Liver (tissue), 9 donors: ENCODE measurements around the gene CALML3. TPM values are rescaled to one million over a fixed set of nuclear protein-coding genes. Genes with fewer than 3 reads are reported as not detected.

Experiments used
- DNase-seq: peaks from one replicate; pipeline ENCODE4 v3.0.0-alpha.2; 2017; ENCODE audit warnings: low spot score
- H3K27ac ChIP-seq, 2 donors: one replicate each; pipeline ENCODE4 v1.7.0; 2013; ENCODE audit warnings: inconsistent platforms in 2 of 2, low read length in 2 of 2, control low read depth in 1 of 2, low read depth in 1 of 2, mild to moderate bottlenecking in 1 of 2
- H3K27me3 ChIP-seq, 4 donors: one replicate each; pipeline versions ENCODE4 v1.6.1 to v1.7.0; 2013; ENCODE audit warnings: low read length in 3 of 4, inconsistent platforms in 1 of 4, mild to moderate bottlenecking in 1 of 4, moderate library complexity in 1 of 4; ENCODE audit not compliant: control insufficient read depth in 4 of 4, insufficient read depth in 4 of 4
- H3K36me3 ChIP-seq, 4 donors: one replicate each; pipeline versions ENCODE4 v1.6.1 to v1.7.0; 2013; ENCODE audit warnings: low read length in 3 of 4, mild to moderate bottlenecking in 3 of 4, low read depth in 1 of 4, moderate library complexity in 1 of 4; ENCODE audit not compliant: control insufficient read depth in 4 of 4, insufficient read depth in 3 of 4
- H3K4me1 ChIP-seq, 4 donors: one replicate each; pipeline versions ENCODE4 v1.6.1 to v1.7.0; 2013; ENCODE audit warnings: low read length in 3 of 4, mild to moderate bottlenecking in 3 of 4, moderate library complexity in 1 of 4; ENCODE audit not compliant: control insufficient read depth in 4 of 4, insufficient read depth in 4 of 4
- H3K4me3 ChIP-seq, 3 donors: one replicate each; pipeline versions ENCODE4 v1.6.1 to v1.7.0; 2013; ENCODE audit warnings: low read length in 3 of 3, control low read depth in 1 of 3, low read depth in 1 of 3, mild to moderate bottlenecking in 1 of 3
- H3K9ac ChIP-seq, 2 donors: one replicate each; pipeline ENCODE4 v1.7.0; 2013; ENCODE audit warnings: low read length in 2 of 2, mild to moderate bottlenecking in 2 of 2, moderate library complexity in 2 of 2, control low read depth in 1 of 2, low read depth in 1 of 2
- H3K9me3 ChIP-seq, 4 donors: one replicate each; pipeline versions ENCODE4 v1.6.1 to v1.7.0; 2013; ENCODE audit warnings: low read length in 3 of 4; ENCODE audit not compliant: control insufficient read depth in 4 of 4
- FOXA1 ChIP-seq: IDR thresholded peaks from 2 replicates; pipeline ENCODE4 v1.6.1; 2016; ENCODE audit warnings: antibody characterized with exemption
- GABPA ChIP-seq, 2 donors: IDR thresholded peaks in 1 of 2; conservative IDR thresholded peaks in 1 of 2; 2 replicates each; pipeline ENCODE4 v1.6.1; 2016; ENCODE audit warnings: antibody characterized with exemption in 2 of 2, mild to moderate bottlenecking in 1 of 2, moderate library complexity in 1 of 2
- HNF4A ChIP-seq, 2 donors: conservative IDR thresholded peaks; 2 replicates each; pipeline ENCODE4 v1.6.1; 2016; ENCODE audit warnings: antibody characterized with exemption in 2 of 2, mild to moderate bottlenecking in 2 of 2
- JUND ChIP-seq, 2 donors: IDR thresholded peaks; 2 replicates each; pipeline ENCODE4 v1.6.1; 2016; ENCODE audit warnings: antibody characterized with exemption in 2 of 2
- RAD21 ChIP-seq, 2 donors: IDR thresholded peaks; 2 replicates each; pipeline ENCODE4 v1.6.1; 2016; ENCODE audit warnings: antibody characterized with exemption in 2 of 2, mild to moderate bottlenecking in 2 of 2
- RXRA ChIP-seq, 2 donors: IDR thresholded peaks; 2 replicates each; pipeline ENCODE4 v1.6.1; 2017 to 2018; ENCODE audit warnings: antibody characterized with exemption in 2 of 2, mild to moderate bottlenecking in 1 of 2
- SP1 ChIP-seq: IDR thresholded peaks from 2 replicates; pipeline ENCODE4 v1.6.1; 2018; ENCODE audit warnings: antibody characterized with exemption, mild to moderate bottlenecking
- WGBS: extraction: QIAGEN DNeasy Blood & Tissue Kit; methylation state at CpG from one replicate; pipeline ENCODE4 v1.1.7; 2013; 5-methylcytosine and 5-hydroxymethylcytosine counted together
- polyA plus RNA-seq, 2 donors: library from polyadenylated mRNA; stranded (reverse) in 1 of 2; unstranded in 1 of 2; fragments of 200-250 nt in 1 of 2; fragments of >200 nt in 1 of 2; fragmentation: Nextera tagmentation in 1 of 2; extraction: Ambion mirVana in 1 of 2; gene quantifications; one replicate each; pipeline versions ENCODE4 v1.2.1 to v1.2.3, GENCODE V29; 2013 to 2015
- total RNA-seq, 2 donors: library from RNA; depleted of rRNA; stranded (reverse); fragments of >200 nt; gene quantifications; one replicate each; pipeline ENCODE4 v1.2.3, GENCODE V29; 2014
- TF ChIP-seq, protein P1 (sequence below): IDR thresholded peaks from 2 replicates; pipeline ENCODE4 v1.6.1; 2016; ENCODE audit warnings: antibody characterized with exemption
- TF ChIP-seq, protein P2 (sequence below): IDR thresholded peaks from 2 replicates; pipeline ENCODE4 v1.6.1; 2016; ENCODE audit warnings: antibody characterized with exemption
- TF ChIP-seq, protein P3 (sequence below): IDR thresholded peaks from 2 replicates; pipeline ENCODE4 v1.6.1; 2016; ENCODE audit warnings: antibody characterized with exemption
- TF ChIP-seq, protein P4 (sequence below): fragments of 150-350 bp; IDR thresholded peaks from 2 replicates; pipeline ENCODE4 v1.5.1; 2017; ENCODE audit warnings: improper control_type of control experiment, low read depth, low read length; ENCODE audit not compliant: missing input control
- donor health status: healthy.
- donor health status: healthy.
- donor health status: healthy.
- donor health status: healthy.
- donor health status: healthy.

Gene CALML3
- total and polyA plus RNA-seq, 4 donors, result not detected

DNA sequence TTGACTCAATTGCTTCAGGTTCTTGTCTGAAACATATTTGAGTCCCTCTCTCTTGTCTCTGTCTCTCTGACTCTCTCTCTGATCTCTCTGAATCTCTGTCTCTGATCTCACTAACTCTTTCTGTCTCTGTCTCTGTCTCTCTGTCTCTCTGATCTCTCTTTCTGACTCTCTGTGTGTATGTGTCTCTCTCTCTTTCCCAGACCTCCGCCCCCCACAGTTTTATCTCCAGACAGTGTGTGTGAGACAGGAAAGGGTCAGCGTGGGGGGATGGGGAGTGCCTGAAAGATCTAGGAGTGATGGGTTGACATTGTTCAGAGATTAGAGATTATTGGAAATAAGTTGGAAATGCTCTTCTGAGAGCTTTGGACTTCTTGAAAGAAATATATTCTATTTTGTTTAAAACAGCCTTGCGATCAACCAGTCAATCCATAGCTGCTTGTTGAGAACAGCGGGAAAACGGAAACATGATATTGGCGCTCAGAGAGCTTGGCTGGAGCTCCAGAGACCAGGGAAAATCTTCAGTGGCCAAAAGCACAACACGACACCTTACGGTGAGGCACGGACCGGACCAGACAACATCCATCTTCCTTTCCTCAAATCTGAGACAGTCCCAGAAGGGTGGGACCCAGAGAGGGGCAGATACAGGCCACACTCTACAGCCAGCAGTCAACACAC is 35.5 kb downstream of the CALML3 start:
- no peaks in the 10 kb centered on the region for H3K9me3 ChIP-seq
- no peaks in the 10 kb centered on the region for H3K27me3 ChIP-seq
- no peak for DNase-seq
- H3K36me3 ChIP-seq, result no peaks in the 10 kb centered on the region
- no peak overlapping the region for H3K27ac ChIP-seq
- H3K4me1 ChIP-seq, result no peaks in the 10 kb centered on the region
- no peak for TF ChIP-seq JUND (IDR thresholded peaks at IDR 0.05)
- TF ChIP-seq, protein P1, sequence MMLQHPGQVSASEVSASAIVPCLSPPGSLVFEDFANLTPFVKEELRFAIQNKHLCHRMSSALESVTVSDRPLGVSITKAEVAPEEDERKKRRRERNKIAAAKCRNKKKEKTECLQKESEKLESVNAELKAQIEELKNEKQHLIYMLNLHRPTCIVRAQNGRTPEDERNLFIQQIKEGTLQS, result no peak
- TF ChIP-seq, protein P2, sequence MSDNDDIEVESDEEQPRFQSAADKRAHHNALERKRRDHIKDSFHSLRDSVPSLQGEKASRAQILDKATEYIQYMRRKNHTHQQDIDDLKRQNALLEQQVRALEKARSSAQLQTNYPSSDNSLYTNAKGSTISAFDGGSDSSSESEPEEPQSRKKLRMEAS, result no peak
- no peak for TF ChIP-seq HNF4A (conservative IDR thresholded peaks at IDR 0.05)
- TF ChIP-seq GABPA (IDR thresholded peaks at IDR 0.05 in 1 of 2, conservative IDR thresholded peaks at IDR 0.05 in 1 of 2), result no peak
- no peak overlapping the region for H3K4me3 ChIP-seq
- H3K9ac ChIP-seq, result no peak overlapping the region
- WGBS, result 95% methylated on average over 10 of the region's 10 CpGs

DNA sequence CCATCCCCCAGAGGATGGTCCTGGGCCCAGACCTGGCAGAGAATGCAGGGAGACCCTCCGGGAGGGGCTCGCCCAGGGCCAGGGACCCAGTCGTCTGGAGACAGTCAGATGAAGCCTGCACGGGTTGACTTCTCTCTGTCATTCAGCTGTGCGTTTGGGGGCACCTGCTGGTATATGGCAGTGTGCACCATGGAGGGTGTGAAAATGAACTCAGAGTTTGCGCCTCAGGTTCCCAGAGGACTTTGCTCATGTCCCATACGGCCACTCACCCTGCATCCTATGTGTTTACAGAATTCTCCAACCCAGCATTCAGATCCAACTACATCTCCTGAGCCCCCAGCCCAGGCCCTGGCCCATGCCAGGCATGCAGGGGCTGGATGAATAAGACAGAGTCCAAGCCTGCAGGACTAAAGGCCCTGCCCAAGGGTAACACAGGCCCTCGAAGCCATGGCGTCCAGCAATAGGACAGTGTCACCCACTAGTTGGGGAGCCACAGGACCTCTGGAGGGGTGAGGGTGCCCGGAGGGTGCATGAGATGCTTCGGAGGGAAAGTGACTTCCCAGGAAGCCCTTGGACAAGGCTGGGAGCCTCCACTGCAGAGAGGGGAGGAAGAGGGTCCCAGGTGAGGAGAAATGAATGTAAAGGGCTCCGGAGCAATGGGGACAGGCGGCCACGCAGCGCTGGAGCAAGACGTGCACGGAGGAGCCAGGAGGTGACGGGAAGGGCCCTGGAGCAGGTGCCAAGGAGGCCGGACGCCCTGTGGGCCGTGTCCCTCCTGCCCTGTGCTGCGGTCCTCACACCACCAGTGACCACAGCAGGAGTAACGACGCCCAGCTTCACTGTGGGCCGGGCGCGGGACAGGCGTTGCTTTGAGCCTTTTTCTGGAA is 36.3 kb downstream of the CALML3 start:
- H3K9ac ChIP-seq, result no peak overlapping the region

DNA sequence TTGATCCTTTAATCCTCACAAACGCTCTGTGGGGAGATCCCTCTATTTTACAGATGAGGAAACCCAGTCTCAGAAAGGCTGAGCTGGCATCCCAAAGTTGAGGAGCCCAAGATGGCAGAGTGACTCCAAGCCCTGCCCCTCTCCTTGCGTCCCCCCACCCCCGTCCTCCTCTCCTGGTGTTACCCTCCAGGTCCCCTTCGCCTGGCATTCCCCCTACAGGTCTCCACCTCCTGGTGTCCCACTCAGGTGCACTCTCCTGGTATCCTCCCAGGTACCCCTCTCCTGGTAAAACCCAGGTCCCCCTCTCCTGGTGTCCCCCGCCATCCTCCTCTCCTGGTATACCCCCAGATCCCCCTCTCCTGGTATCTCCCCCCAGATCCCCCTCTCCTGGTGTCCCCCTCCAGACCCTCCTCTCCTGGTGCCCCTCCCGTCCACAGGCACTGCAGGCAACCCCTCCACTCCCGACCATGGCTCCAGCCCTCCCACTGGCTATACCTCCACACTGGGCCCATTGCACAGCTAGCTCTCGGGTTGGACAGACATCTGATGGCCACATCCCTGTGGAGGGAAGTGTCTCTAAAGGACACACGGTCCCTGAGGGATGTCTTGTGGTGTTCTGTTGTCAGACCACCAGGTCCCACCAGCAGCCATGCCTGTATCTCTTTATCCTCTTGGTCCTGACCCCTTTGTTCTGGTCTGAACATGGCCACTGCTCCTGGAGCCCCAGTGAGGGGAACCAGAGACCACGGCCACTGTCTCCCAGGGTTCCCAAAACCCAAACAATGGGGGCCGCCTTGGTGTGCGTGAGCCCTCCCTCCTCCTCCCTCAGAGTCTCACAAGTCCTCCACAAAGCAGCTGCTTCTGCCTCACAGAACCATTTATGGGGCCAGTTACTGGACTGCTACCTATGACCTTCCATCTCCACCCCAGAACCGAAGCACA is 37.2 kb downstream of the CALML3 start:
- no peak overlapping the region for H3K9ac ChIP-seq
- no peaks in the 10 kb centered on the region for H3K4me1 ChIP-seq
- H3K4me3 ChIP-seq, result no peak overlapping the region
- H3K36me3 ChIP-seq, result no peaks in the 10 kb centered on the region
- H3K27me3 ChIP-seq, result no peaks in the 10 kb centered on the region
- 94% methylated on average over 13 of the region's 13 CpGs for WGBS
- no peaks in the 10 kb centered on the region for H3K9me3 ChIP-seq
- DNase-seq, result no peak
- no peak overlapping the region for H3K27ac ChIP-seq
- TF ChIP-seq RXRA (IDR thresholded peaks at IDR 0.05) (no peak), FOXA1 (no peak), SP1 (no peak), RAD21 (IDR thresholded peaks at IDR 0.05) (no peak), GABPA (IDR thresholded peaks at IDR 0.05 in 1 of 2, conservative IDR thresholded peaks at IDR 0.05 in 1 of 2) (no peak)
- TF ChIP-seq, protein P2, result no peak
- TF ChIP-seq, protein P3, sequence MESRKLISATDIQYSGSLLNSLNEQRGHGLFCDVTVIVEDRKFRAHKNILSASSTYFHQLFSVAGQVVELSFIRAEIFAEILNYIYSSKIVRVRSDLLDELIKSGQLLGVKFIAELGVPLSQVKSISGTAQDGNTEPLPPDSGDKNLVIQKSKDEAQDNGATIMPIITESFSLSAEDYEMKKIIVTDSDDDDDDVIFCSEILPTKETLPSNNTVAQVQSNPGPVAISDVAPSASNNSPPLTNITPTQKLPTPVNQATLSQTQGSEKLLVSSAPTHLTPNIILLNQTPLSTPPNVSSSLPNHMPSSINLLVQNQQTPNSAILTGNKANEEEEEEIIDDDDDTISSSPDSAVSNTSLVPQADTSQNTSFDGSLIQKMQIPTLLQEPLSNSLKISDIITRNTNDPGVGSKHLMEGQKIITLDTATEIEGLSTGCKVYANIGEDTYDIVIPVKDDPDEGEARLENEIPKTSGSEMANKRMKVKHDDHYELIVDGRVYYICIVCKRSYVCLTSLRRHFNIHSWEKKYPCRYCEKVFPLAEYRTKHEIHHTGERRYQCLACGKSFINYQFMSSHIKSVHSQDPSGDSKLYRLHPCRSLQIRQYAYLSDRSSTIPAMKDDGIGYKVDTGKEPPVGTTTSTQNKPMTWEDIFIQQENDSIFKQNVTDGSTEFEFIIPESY, result no peak
- TF ChIP-seq, protein P4, sequence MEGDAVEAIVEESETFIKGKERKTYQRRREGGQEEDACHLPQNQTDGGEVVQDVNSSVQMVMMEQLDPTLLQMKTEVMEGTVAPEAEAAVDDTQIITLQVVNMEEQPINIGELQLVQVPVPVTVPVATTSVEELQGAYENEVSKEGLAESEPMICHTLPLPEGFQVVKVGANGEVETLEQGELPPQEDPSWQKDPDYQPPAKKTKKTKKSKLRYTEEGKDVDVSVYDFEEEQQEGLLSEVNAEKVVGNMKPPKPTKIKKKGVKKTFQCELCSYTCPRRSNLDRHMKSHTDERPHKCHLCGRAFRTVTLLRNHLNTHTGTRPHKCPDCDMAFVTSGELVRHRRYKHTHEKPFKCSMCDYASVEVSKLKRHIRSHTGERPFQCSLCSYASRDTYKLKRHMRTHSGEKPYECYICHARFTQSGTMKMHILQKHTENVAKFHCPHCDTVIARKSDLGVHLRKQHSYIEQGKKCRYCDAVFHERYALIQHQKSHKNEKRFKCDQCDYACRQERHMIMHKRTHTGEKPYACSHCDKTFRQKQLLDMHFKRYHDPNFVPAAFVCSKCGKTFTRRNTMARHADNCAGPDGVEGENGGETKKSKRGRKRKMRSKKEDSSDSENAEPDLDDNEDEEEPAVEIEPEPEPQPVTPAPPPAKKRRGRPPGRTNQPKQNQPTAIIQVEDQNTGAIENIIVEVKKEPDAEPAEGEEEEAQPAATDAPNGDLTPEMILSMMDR, result no peak

More for the DNA sequence above, 36.3 kb downstream of the CALML3 start:
- Histone ChIP-seq H3K36me3 (no peaks in the 10 kb centered on the region), H3K27me3 (no peaks in the 10 kb centered on the region), H3K27ac (no peak overlapping the region), H3K4me3 (no peak overlapping the region), H3K4me1 (no peaks in the 10 kb centered on the region), H3K9me3 (no peaks in the 10 kb centered on the region)
- WGBS, result 96% methylated on average over 28 of the region's 28 CpGs
- no peak for DNase-seq
- TF ChIP-seq GABPA (IDR thresholded peaks at IDR 0.05 in 1 of 2, conservative IDR thresholded peaks at IDR 0.05 in 1 of 2), result no peak
- TF ChIP-seq, protein P3, result no peak
- TF ChIP-seq RXRA (IDR thresholded peaks at IDR 0.05), result no peak
- TF ChIP-seq, protein P2, result no peak
